Lung (tissue), 12 donors: ENCODE measurements around the gene SND1. TPM values are rescaled to one million over a fixed set of nuclear protein-coding genes. Genes with fewer than 3 reads are reported as not detected.

Experiments
- ATAC-seq: fragments of 200-7000 bp; cut with Tn5 transposase; one replicate; pipeline ENCODE4 v1.9.1; 2020; ENCODE audit warnings: moderate number of reproducible peaks; ENCODE audit not compliant: insufficient read depth, low FRiP score
- DNase-seq, 3 donors: peaks; one replicate each; pipeline ENCODE4 v3.0.0-alpha.2; 2013 to 2017
- H3K27ac ChIP-seq, 2 donors: one replicate each; pipeline ENCODE4 v1.5.1; 2013; ENCODE audit warnings: mild to moderate bottlenecking in 2 of 2, moderate library complexity in 2 of 2, control low read depth in 1 of 2, inconsistent platforms in 1 of 2, low read depth in 1 of 2, low read length in 1 of 2
- H3K27me3 ChIP-seq, 3 donors: one replicate each; pipeline ENCODE4 v1.5.1; 2013; ENCODE audit warnings: low read length in 2 of 3; ENCODE audit not compliant: control insufficient read depth in 3 of 3, insufficient read depth in 3 of 3
- H3K36me3 ChIP-seq, 4 donors: one replicate each; pipeline ENCODE4 v1.5.1; 2013; ENCODE audit warnings: low read length in 4 of 4, mild to moderate bottlenecking in 1 of 4, moderate library complexity in 1 of 4; ENCODE audit not compliant: control insufficient read depth in 4 of 4, insufficient read depth in 4 of 4
- H3K4me1 ChIP-seq, 5 donors: one replicate each; pipeline ENCODE4 v1.5.1; 2013; ENCODE audit warnings: low read length in 5 of 5, mild to moderate bottlenecking in 2 of 5, moderate library complexity in 1 of 5; ENCODE audit not compliant: control insufficient read depth in 5 of 5, insufficient read depth in 5 of 5
- H3K4me3 ChIP-seq: one replicate; pipeline ENCODE4 v1.5.1; 2013; ENCODE audit warnings: mild to moderate bottlenecking, control low read depth, moderate library complexity
- H3K9ac ChIP-seq, 2 donors: one replicate each; pipeline ENCODE4 v1.5.1; 2013; ENCODE audit warnings: low read length in 2 of 2, control low read depth in 1 of 2; ENCODE audit not compliant: insufficient read depth in 1 of 2
- H3K9me3 ChIP-seq, 4 donors: one replicate each; pipeline ENCODE4 v1.5.1; 2013; ENCODE audit warnings: low read length in 3 of 4, mild to moderate bottlenecking in 1 of 4, moderate library complexity in 1 of 4; ENCODE audit not compliant: control insufficient read depth in 4 of 4, insufficient read depth in 3 of 4
- CTCF ChIP-seq: IDR thresholded peaks from 2 replicates; pipeline ENCODE4 v1.5.1; 2012; ENCODE audit warnings: mild to moderate bottlenecking; ENCODE audit errors: control extremely low read depth, extremely low read depth
- WGBS, 2 donors: extraction: QIAGEN DNeasy Blood & Tissue Kit; methylation state at CpG; one replicate each; pipeline ENCODE4 v1.1.7; 2013; 5-methylcytosine and 5-hydroxymethylcytosine counted together
- polyA plus RNA-seq, 2 donors: library from polyadenylated mRNA; stranded (reverse); fragments of 200-250 nt; gene quantifications; one replicate each; pipeline ENCODE4 v1.2.1, GENCODE V29; 2013
- total RNA-seq, 2 donors: library from RNA; depleted of rRNA in 1 of 2; stranded (reverse); fragments of >200 nt in 1 of 2; gene quantifications; one replicate each; pipeline ENCODE4 v1.2.1, GENCODE V29; 2014 to 2021
- donor health status: control.
- donor health status: control.
- donor health status: Bipolar disorder and iron deficiency.
- donor health status: healthy.
- donor health status: DM: yes; HTN: yes; CAD: no.

SND1 gene
- total and polyA plus RNA-seq, 4 donors = 94.5 to 210 (median 137) TPM

- H3K4me1 ChIP-seq = peaks cover 0 to 11% (median 3%) of the 10 kb centered on the region in 5 donors
- DNase-seq = no peak
- H3K27me3 ChIP-seq = peaks cover 0 to 56% (median 52%) of the 10 kb centered on the region in 3 donors
- H3K9me3 ChIP-seq = no peaks in the 10 kb centered on the region
- 86 to 91% methylated on average over 2 of the region's 2 CpGs for WGBS, 2 donors
- no peaks in the 10 kb centered on the region for H3K36me3 ChIP-seq
- ATAC-seq = no peak
- TF ChIP-seq CTCF = no peak
- H3K4me3 ChIP-seq = no peak overlapping the region
- no peak overlapping the region for H3K9ac ChIP-seq
- no peak overlapping the region for H3K27ac ChIP-seq
These were observed 479.1 kb downstream of the SND1 start for GRCh38 chr7:128131115-128131514.

- no peaks in the 10 kb centered on the region for H3K36me3 ChIP-seq
- no peak overlapping the region for H3K27ac ChIP-seq
- TF ChIP-seq CTCF = no peak
- H3K9me3 ChIP-seq = no peaks in the 10 kb centered on the region
- no peak overlapping the region for H3K4me3 ChIP-seq
- ATAC-seq = no peak
- H3K9ac ChIP-seq = no peak overlapping the region
- WGBS, 2 donors = 58 to 70% methylated on average over 4 of the region's 4 CpGs
- H3K27me3 ChIP-seq = peaks cover 0 to 59% (median 52%) of the 10 kb centered on the region in 3 donors
- peaks cover 0 to 13% (median 6%) of the 10 kb centered on the region in 5 donors for H3K4me1 ChIP-seq
- no peak for DNase-seq
These were observed 479.7 kb downstream of the SND1 start for GRCh38 chr7:128131731-128132130.

- 52 to 55% methylated on average over 9 of the region's 9 CpGs for WGBS, 2 donors
- ATAC-seq = no peak
- H3K27me3 ChIP-seq = peaks cover 0 to 65% (median 52%) of the 10 kb centered on the region in 3 donors
- no peaks in the 10 kb centered on the region for H3K9me3 ChIP-seq
- no peaks in the 10 kb centered on the region for H3K36me3 ChIP-seq
- peaks cover 0 to 13% (median 6%) of the 10 kb centered on the region in 5 donors for H3K4me1 ChIP-seq
- no peak overlapping the region for H3K27ac ChIP-seq
- H3K9ac ChIP-seq = no peak overlapping the region
- DNase-seq = peak in 1 of 3 donors; percentile 16
- H3K4me3 ChIP-seq = no peak overlapping the region
- no peak for TF ChIP-seq CTCF
These were observed 480.6 kb downstream of the SND1 start for GRCh38 chr7:128132426-128133069.

- ATAC-seq (no peak), DNase-seq (no peak)
- Histone ChIP-seq H3K9me3 (no peaks in the 10 kb centered on the region), H3K36me3 (no peaks in the 10 kb centered on the region), H3K27ac (no peak overlapping the region), H3K27me3 (peaks cover 0 to 75% (median 50%) of the 10 kb centered on the region in 3 donors), H3K4me1 (peaks cover 0 to 13% (median 6%) of the 10 kb centered on the region in 5 donors), H3K4me3 (no peak overlapping the region), H3K9ac (no peak overlapping the region)
- 9 to 16% methylated on average over 6 of the region's 6 CpGs for WGBS, 2 donors
- no peak for TF ChIP-seq CTCF
These were observed 483.1 kb downstream of the SND1 start for GRCh38 chr7:128135159-128135514.
